OCI-LY7 (cell line): ENCODE measurements around the gene HDAC10. TPM values are rescaled to one million over a fixed set of nuclear protein-coding genes. Genes with fewer than 3 reads are reported as not detected.

Experiments
- Bru-seq: library from RNA; stranded (reverse); fragments of 400-500 nt; gene quantifications from one replicate; lab custom pipeline; 2021; lab: Mats Ljungman, UMichigan
- BruChase-seq, 2 experiments: library from RNA; stranded (reverse); fragments of 400-500 nt; gene quantifications; one replicate each; lab custom pipeline; 2021; lab: Mats Ljungman, UMichigan
- BruUV-seq: library from RNA; stranded (reverse); fragments of 400-500 nt; replicated peaks from 2 replicates; lab custom pipeline; 2021; lab: Mats Ljungman, UMichigan
- CTCF ChIA-PET: fragments of 300-600 bp; sonication (Branson Sonifier 250); formaldehyde crosslinking; loops from one replicate; lab custom pipeline; 2022; ENCODE audit warnings: antibody characterized with exemption; ENCODE audit not compliant: unreplicated experiment; lab: Charles Lee
- POLR2A ChIA-PET: fragments of 300-600 bp; sonication (Branson Sonifier 250); formaldehyde crosslinking; loops from one replicate; lab custom pipeline; 2022; ENCODE audit warnings: antibody characterized with exemption; lab: Charles Lee
- DNase-seq: peaks from one replicate; pipeline ENCODE4 v3.0.0-alpha.2; 2015; ENCODE audit warnings: low spot score
- H2AFZ ChIP-seq: fragments of 200-600 bp; sonication (generic), shearing (Covaris generic); 2 replicates; pipeline ENCODE4 v1.6.1; 2014; ENCODE audit warnings: mild to moderate bottlenecking, antibody characterized with exemption, low read length, moderate library complexity
- H3K27ac ChIP-seq: fragments of 200-600 bp; sonication (generic); 2 replicates; pipeline ENCODE4 v1.5.1; 2014; ENCODE audit warnings: mixed run types, low read depth, mild to moderate bottlenecking, moderate library complexity, low read length, inconsistent platforms; ENCODE audit not compliant: poor library complexity, severe bottlenecking
- H3K36me3 ChIP-seq: fragments of 200-600 bp; sonication (generic); 2 replicates; pipeline ENCODE4 v1.6.1; 2014; ENCODE audit warnings: mild to moderate bottlenecking, antibody characterized with exemption, low read length, moderate library complexity, mixed read lengths; ENCODE audit not compliant: insufficient read depth
- H3K4me1 ChIP-seq: fragments of 200-600 bp; sonication (generic); 2 replicates; pipeline ENCODE4 v1.5.1; 2014; ENCODE audit warnings: mild to moderate bottlenecking, low read length; ENCODE audit not compliant: insufficient read depth, poor library complexity, severe bottlenecking
- H3K4me2 ChIP-seq: fragments of 200-600 bp; sonication (generic); 2 replicates; pipeline ENCODE4 v1.6.1; 2014; ENCODE audit warnings: mild to moderate bottlenecking, low read length
- H3K4me3 ChIP-seq: fragments of 200-600 bp; sonication (generic); 2 replicates; pipeline ENCODE4 v1.5.1; 2014; ENCODE audit warnings: mild to moderate bottlenecking, low read depth, low read length; ENCODE audit not compliant: poor library complexity, severe bottlenecking
- H3K79me2 ChIP-seq: fragments of 200-600 bp; sonication (generic); 2 replicates; pipeline ENCODE4 v1.6.1; 2016; ENCODE audit warnings: low read depth, mild to moderate bottlenecking, low read length, moderate library complexity, mixed read lengths; ENCODE audit not compliant: insufficient read depth
- H3K9me2 ChIP-seq: fragments of 200-600 bp; sonication (generic); 2 replicates; pipeline ENCODE4 v1.6.1; 2016; ENCODE audit warnings: mild to moderate bottlenecking, low read length, mixed read lengths; ENCODE audit not compliant: insufficient read depth
- H3K9me3 ChIP-seq: fragments of 200-600 bp; sonication (generic); 2 replicates; pipeline ENCODE4 v1.6.1; 2014; ENCODE audit warnings: mild to moderate bottlenecking, mixed run types, low read length, mixed read lengths
- H4K20me1 ChIP-seq: fragments of 200-600 bp; sonication (generic); 2 replicates; pipeline ENCODE4 v1.6.1; 2014; ENCODE audit warnings: mild to moderate bottlenecking, antibody characterized with exemption, low read length, moderate library complexity, mixed read lengths; ENCODE audit not compliant: insufficient read depth
- EZH2phosphoT487 ChIP-seq: fragments of 200-600 bp; sonication (generic); IDR thresholded peaks from 2 replicates; pipeline ENCODE4 v1.6.1; 2018; ENCODE audit warnings: low read depth, borderline replicate concordance, mild to moderate bottlenecking, mixed run types, antibody characterized with exemption, low read length, moderate library complexity, mixed read lengths
- intact Hi-C: fragments of 100-400 bp; cut with micrococcal nuclease; formaldehyde crosslinking; loops from one replicate; pipeline ENCODE4 v1.10.0; 2022; ENCODE audit not compliant: unreplicated experiment
- long read RNA-seq: library from polyadenylated mRNA; stranded (forward); transcript quantifications from one replicate; pipeline ENCODE4 v2.0.0, GENCODE V29; 2022
- total RNA-seq, 2 experiments: library from RNA; depleted of rRNA in 1 of 2; stranded (reverse); fragments of >200 nt in 1 of 2; shearing (Covaris generic) in 1 of 2; gene quantifications; 2 replicates each; pipeline ENCODE4 v1.2.3, GENCODE V29; 2014 to 2022
- TF ChIP-seq, protein P1 (sequence below): fragments of 200-600 bp; sonication (generic); conservative IDR thresholded peaks from 2 replicates; pipeline ENCODE4 v1.5.1; 2014; ENCODE audit warnings: mild to moderate bottlenecking, antibody characterized with exemption, low read length, moderate library complexity, mixed read lengths

The HDAC10 gene
- 47.4 and 49.4 TPM in 2 replicates for total RNA-seq (2014; rRNA removed; shearing (Covaris generic))
- total RNA-seq (2022): 74.6 and 74.9 TPM in 2 replicates
- Bru-seq, nascent RNA: percentile 49 among the genes with signal in this experiment
- percentile 75 among the genes with signal in this experiment for BruChase-seq, experiment 1, labeled RNA remaining after a 6-hour chase
- BruChase-seq, experiment 2, labeled RNA remaining after a 2-hour chase: percentile 68 among the genes with signal in this experiment
- long read RNA-seq, transcript HDAC10-201 (20 exons, 2,687 nt): major isoform, 9 of 48 reads
- long read RNA-seq, partial matches to known transcripts: 12 of 48 reads
- long read RNA-seq, other reads (novel, unspliced or antisense): 27 of 48 reads

DNA sequence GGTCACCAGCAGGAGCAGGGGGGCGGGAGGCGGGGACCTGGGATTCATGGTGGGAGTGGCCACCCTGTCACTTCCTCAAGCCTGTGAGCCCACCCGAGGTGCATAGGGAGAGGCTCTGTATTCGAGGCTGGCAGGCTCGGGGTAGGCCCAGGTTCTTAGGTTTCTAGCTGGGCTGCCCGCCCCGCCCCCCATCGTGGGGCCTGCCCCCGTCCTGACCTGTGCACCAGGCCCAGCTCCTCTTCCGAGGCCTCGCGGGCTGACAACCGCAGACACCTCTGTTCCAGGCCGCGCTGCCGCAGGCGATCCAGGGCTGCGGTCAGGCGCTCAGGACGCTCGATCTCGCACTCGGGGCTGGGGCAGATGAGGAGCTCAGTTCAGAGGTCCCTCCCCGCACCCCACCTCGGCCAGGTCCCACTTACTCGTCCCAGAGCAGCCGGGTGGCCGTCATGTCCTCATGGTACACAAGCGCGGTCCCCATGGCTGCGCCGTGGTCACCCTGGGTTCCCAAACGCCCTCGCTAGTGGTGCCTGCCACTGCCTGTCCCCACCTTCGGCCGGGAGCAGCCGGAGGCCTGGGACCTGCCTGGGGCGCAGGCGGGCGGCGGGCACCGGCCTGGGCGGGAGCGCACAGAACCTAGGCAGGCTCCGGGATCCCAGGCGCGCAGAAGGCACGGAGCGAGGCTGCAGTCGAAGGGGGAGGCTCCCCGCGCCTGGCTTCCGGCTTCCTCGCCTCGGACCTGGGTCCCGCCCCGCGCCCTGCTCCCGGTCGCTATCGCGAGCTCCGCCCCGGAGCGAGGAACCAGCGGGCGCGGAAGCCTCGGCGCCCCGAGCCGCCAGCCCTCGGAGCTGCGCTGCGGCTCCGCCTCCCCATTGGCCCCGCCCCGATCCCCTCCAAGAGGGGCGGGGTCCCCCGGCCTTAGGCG, at the start of gene HDAC10:
Gene HDAC10 (minus strand): TSS at position 711 of the 922 bp plus-strand sequence. CDS start 233 bp downstream, at position 478.
- Histone ChIP-seq H3K4me1 (peaks cover 49% of the 10 kb centered on the region), H3K9me3 (no peaks in the 10 kb centered on the region), H3K79me2 (peaks cover 8% of the 10 kb centered on the region; the same call in 1 of the 2 replicates), H2AFZ (peak within 1 kb of the TSS; percentile 26; the same call in 1 of the 2 replicates), H4K20me1 (no peaks in the 10 kb centered on the region), H3K9me2 (no peaks in the 10 kb centered on the region), H3K4me2 (peak within 1 kb of the TSS; percentile 94), H3K4me3 (peak within 1 kb of the TSS; percentile 81), H3K36me3 (peaks cover 31% of the 10 kb centered on the region), H3K27ac (peak within 1 kb of the TSS; percentile 62)
- intact Hi-C loops: loop anchor here (5.0 kb wide), 3 partner anchors 91 to 371 kb away; partner anchors contain the start of genes CHKB and PPP6R2
- no TSS peak for BruUV-seq
- ChIA-PET CTCF (interaction anchor here (0.6 to 1.0 kb wide), 2 partner anchors 67 to 370 kb away, joined by 3 read pairs; no protein-coding TSS in a partner anchor), POLR2A (interaction anchor here (1.2 kb wide), 2 partner anchors 11 to 67 kb away, joined by 3 to 5 read pairs; partner anchors contain the start of gene MAPK12)
- TF ChIP-seq, protein P1, sequence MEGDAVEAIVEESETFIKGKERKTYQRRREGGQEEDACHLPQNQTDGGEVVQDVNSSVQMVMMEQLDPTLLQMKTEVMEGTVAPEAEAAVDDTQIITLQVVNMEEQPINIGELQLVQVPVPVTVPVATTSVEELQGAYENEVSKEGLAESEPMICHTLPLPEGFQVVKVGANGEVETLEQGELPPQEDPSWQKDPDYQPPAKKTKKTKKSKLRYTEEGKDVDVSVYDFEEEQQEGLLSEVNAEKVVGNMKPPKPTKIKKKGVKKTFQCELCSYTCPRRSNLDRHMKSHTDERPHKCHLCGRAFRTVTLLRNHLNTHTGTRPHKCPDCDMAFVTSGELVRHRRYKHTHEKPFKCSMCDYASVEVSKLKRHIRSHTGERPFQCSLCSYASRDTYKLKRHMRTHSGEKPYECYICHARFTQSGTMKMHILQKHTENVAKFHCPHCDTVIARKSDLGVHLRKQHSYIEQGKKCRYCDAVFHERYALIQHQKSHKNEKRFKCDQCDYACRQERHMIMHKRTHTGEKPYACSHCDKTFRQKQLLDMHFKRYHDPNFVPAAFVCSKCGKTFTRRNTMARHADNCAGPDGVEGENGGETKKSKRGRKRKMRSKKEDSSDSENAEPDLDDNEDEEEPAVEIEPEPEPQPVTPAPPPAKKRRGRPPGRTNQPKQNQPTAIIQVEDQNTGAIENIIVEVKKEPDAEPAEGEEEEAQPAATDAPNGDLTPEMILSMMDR: no peak
- TF ChIP-seq EZH2phosphoT487: no peak
- DNase-seq: peak; percentile 91

DNA sequence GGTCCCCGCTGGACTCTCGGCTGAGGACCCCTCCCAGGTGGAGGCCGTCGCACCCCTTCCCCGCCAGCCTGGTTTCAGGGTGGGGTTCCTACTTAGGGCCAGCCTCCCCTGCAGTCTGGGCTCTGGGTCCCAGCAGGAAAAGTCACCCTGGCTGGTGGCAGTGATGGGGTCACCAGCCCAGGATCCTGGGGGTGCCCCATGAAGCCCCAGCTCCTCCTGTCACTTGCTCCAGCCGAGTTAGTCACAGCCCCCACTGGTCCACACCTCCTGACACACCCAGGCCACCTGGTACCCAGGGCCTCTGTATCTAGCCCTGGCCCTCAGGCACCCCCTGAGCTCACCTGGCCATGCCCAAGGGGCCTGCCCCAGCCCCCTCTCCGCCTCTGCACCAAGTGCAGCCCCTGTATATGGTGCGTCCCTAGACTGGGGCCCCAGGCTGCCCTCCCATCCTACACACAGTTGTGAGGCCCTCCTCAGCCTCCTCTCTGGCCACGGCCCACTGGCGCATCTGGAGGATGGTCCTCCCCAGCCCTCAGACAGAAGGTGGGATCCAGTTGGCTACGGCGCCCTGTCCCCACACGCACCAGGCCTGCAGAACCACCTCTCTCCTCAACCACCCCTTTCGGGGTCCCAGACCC, 49.7 kb upstream of the HDAC10 start:
- H3K4me2 ChIP-seq: peak overlapping the region; percentile 49
- no peak overlapping the region for H2AFZ ChIP-seq
- H4K20me1 ChIP-seq: no peaks in the 10 kb centered on the region
- no peaks in the 10 kb centered on the region for H3K79me2 ChIP-seq
- no peak overlapping the region for H3K27ac ChIP-seq
- H3K9me2 ChIP-seq: no peaks in the 10 kb centered on the region
- H3K36me3 ChIP-seq: no peaks in the 10 kb centered on the region
- H3K4me3 ChIP-seq: no peak overlapping the region
- TF ChIP-seq, protein P1: no peak
- intact Hi-C loops: no loop called here
- H3K4me1 ChIP-seq: peaks cover 75% of the 10 kb centered on the region
- ChIA-PET POLR2A (interaction anchor here (0.6 kb wide), 1 partner anchor 24 kb away, joined by 3 read pairs; no protein-coding TSS in a partner anchor), CTCF (no interaction called here)
- H3K9me3 ChIP-seq: no peaks in the 10 kb centered on the region
- no TSS peak for BruUV-seq
- no peak for DNase-seq
